Measurements from ENCODE around the gene CKB.
A peak's percentile ranks its signal among the peaks of the same experiment; 100 is the strongest.
"Not testable (repeated sequence)": the region's sequence is repeated elsewhere in the genome, so short reads cannot be mapped to it uniquely, and the experiment has no call there.

Gene CKB

DNA sequence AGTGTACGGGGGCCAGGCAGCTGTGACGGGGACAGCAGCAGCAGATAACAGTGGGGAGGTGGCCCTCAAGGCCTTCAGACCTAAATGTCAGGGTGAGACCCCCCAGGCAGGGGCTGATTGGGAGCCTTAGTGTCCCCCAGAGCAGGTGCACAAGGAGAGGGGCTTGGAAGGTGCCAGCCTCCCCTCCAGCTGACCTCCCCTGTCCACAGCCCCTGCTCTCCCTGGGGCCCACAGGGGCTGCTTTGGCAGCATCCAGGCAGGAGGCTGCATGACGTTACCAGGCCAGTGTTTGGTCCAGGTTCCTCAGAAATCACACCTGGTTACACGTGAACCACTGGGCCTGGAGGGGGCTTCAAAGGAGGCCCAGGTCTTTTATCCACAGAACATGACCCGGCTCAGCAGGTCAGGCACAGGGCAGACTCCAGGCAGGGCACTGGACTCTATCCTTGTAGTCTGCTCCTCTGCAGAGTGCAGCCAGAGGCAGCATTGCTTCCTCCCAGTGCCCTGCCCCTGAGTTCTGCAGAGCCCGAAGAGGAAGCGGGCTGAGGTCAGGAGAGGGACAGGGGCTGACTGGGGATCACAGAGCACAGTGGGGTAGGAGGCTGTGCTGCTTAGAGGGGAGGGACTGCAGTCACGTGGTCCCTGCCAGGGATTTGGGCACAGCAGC lies 3.8 kb upstream of the CKB start:
- peak; percentile 59 to 85 (median 76) for DNase-seq

- not testable (repeated sequence) for DNase-seq
Observed at GRCh38 chr14:103525430-103526246, 3.0 kb upstream of the CKB start.

DNA sequence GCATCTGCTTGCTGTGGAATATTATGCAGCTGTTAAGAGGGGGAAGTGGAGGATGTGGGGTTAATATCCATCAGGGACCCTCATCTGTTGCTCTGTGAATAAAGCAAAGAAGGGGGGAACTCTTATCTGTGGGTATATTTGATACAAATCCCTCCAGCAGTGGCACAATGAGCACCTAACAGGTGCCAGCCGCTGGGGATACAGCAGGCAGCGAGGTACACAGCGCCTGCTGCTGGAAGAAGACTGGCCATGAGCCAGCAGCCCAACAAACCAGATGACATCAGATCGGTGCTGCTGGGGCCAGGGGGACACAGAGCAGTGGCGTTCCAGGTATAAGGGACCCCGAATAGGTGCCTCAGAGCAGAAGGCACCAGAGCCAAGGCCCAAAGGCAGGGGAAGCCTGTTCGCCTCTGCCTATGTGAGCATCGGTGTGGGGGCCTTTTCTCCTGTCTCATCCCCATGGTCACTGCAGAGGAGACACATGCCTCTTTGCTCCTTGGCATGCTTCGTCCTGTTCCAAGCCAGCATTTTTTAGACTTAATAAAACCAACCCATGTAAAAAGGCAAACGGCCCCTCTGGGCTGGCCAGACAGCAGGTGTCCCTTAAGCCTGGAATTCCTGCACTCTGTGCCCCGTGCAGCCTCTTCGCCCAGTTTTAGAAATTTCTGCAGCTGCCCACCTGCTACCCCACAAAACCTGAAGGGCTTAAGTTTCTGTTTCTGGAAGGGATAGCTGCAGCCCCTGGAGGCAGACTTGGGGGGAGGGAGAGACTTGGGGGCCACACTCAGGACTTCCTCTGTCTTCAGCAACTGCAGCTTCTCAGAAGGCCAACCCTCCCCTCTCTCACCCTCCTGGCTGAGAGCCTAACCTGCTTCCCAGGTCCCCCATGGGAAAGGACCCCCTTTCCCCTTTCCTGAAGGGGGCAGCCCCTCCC lies 1.6 kb upstream of the CKB start:
- DNase-seq: no peak

GRCh38 chr14:103523575-103523954 lies 935 bp upstream of the CKB start:
- DNase-seq: no peak

GRCh38 chr14:103521951-103522563 lies 573 bp downstream of the CKB start:
- no peak for DNase-seq

DNA sequence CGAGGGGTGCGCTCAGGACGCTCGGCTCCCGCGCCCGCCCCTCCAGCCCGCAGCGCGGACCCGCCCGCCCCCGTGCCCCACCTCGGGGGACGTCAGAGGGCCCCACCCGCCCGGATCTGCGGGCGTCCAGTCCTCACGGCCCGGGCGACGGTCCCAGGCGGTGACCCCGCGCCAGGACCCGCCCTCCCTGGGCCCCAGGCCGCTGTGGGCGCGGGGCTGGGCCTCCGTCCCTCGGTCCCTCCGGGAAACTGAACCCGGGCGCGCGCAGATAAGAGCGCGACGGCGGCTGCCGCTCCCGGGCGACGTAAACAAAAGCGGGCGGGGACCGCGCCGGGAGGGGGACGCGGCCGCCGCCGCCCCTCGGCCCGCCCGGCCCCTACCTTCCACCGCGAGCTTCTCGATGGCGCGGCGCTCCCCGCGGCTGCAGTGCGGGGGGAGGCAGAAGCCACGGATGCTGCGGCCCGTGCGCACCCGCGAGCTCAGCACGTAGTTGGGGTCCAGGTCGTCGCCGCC lies 1.1 kb downstream of the CKB start:
- DNase-seq: peak in 1 of 4 experiments; percentile 42

DNA sequence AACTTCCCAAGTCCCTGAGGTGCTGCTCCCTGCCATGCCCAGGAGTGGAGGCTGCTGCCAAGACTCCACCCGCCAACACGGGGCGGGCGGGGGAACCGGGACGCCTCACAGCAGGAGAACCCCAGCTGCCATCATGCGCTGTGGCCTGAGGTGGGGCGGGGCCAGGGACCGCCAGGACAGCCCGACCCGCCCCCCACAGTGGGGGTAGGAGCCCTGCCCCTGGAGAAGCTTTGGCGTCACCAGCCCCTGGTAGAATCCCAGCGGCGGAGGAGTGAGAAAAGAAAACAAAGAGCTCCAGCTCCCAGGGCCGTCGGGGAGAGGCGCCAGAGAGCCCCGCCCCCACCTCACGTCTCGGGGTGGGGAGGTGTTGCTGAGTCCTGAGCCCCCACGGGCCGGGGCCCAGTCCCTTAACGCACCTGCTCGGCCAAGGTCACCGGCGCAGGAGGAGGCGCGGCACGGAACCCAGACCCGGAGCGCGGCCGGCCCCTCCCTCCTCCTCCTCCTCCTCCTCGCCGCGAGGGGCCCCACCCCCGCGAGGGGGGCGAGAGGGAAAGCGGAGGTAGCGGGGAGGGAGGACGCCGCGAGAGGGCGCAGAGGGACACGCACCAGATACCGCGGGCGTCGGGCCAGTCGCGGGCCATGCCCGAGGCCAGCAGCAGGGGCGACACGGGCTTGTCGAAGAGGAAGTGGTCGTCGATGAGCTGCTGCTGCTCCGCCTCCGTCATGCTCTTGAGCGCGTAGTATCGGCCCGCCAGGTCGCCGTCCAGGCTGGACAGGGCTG lies 1.8 kb downstream of the CKB start:
- peak; percentile 55 to 85 (median 77) for DNase-seq

DNA sequence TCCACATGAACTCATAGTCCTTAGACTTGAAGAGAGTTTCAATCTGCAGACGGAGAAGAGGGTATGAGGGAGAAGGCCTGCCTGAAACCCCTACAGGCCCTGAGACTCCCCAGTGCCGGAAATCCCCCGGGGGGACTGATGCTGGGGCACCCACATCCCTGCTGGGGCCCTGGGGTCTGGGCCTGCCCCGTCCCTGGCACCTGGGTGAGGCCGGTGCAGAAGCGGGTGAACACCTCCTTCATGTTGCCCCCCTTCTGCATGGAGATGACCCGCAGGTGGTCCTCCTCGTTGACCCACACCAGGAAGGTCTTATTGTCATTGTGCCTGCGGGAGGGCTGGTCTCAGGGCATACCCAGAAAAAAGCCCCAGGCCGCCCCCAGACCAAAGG lies 2.4 kb downstream of the CKB start:
- no peak for DNase-seq

DNA sequence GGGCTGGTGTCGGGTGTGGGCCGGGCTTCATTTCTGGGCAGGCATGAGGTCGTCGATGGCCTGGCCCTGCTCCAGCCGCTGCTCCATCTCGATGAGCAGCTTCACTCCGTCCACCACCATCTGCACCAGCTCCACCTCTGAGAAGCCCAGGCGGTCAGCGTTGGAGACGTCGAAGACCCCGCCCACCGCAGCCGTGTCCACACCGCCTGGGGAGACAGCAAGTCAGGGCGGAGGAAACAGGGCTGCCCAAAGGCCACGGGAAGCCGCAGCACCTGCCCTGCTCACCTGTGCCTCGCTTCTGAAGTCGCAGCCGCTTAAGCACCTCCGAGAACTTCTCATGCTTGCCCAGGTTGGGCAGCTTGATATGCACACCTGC lies 2.8 kb downstream of the CKB start:
- no peak for DNase-seq

DNA sequence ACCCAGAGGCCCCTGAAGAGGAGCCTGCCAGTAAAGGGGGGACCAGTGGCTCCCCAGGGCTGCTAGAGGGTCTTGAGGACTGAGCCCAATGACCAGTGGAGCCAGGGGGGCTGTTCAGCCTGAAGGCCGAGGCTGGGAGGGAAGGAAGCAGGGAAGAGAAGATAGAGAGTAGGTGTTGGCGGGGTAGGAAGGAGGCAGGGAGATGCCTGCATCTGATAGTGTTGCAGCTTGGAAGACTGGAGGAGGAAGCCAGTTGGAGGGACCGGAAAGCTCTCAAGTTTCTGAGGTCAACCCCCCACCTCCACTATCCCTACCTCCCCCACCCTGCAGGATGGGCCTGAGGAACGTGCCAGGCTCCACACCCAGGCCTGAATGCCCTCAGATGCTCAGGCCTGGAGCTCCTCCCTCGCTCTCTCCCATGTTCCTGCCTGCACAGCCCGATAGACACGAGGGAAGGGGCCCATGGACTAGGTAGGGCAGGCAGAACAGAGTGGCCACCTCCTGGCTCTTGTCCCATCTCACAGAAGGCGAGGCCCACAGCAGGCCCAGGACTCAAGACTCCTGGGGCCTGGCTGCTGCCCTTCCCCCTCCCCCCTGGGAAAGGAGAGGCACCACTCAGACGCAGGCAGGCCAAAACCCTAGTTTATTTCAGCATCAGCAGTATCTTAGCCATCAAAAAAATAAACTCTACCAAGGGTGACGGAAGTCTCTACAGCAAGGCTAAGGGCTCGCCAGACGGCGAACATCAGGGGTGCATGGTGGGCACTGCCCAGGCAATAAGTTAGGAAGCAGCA lies 3.4 kb downstream of the CKB start:
- DNase-seq: no peak

DNA sequence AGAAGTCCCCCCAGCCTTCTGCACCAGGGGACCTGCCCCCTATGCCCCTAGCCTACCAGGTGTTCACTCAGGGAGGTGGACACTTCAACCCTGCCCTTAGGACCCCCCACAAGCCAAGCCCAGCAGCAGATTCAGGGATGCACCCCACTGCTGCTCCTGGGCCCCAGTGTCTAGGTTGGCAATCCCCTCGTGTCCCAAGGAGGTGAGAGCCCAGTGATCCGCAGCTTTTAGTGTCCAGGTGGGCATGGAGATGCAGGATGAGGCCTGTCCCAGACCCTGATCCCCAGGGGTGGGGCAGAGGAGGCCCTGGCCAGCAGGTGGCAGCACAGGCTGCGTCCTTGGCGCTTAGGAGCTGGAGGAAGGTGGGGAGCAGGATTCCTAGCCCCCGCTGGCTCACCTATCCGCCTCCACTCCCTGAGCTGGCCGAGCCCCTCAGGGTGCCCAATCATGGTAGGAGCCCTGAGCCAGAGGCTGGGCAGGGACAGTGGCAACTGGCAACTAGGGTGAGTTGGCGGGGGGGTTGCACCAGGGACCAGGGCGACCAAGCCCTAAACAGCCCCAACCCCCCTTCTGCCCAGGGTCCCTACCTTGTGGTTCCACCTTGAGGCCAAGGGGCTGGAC lies 4.1 kb downstream of the CKB start:
- DNase-seq: peak; percentile 44 to 81 (median 56)

DNA sequence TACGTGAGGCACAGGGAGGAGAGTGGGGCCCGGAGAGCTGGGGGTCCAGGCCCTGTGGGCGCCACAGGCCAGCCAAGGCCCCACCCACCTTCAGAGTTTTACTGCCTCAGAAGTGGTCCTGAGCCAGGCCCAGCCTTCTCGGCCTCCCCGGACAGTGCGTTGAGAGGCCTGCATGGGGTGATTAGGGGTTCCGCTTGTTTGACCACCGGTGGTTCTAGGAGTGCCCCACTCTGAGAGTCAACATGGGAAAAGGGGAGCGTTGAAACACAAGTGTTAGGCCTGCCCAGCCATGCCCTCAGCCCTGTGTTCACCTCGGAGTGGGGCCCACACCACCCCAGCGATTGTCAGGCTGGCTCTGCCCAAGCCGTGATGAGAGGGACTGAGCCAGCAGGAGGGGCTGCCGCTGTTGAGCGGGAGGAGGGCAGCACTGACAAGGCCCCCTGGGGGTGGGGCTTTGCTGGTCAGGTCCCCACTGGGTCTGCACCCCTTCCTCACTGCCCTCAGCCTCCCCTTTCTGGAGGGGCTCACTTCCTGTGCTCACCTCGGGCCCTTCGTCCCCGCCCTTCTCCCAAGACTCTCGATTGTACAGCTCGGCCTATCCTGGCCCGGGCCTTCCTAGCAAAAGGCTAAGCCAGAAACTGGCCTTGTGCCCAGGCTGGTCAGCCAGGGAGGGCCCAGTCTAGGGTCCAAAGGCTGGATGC lies 4.8 kb downstream of the CKB start:
- DNase-seq: no peak

DNA sequence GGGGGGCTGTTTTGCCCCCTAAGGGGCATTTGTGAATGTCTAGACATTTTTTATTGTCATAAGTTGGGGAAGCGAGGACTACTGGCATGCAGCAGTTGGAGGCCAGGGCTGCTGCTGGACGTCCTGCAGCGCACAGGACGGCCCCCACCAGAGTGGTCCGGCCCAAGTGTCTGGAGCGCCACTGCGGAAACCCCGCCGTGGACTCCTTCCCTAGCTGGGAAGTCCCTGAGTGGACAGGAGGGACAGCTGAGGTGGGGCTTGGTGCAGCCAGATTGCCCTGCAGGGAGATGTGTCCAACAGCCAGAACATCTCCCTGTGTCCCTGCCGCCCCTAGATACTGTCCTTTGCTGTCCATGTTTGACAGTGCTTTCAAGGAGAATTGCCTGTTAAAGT lies 5.5 kb downstream of the CKB start:
- DNase-seq: no peak

DNA sequence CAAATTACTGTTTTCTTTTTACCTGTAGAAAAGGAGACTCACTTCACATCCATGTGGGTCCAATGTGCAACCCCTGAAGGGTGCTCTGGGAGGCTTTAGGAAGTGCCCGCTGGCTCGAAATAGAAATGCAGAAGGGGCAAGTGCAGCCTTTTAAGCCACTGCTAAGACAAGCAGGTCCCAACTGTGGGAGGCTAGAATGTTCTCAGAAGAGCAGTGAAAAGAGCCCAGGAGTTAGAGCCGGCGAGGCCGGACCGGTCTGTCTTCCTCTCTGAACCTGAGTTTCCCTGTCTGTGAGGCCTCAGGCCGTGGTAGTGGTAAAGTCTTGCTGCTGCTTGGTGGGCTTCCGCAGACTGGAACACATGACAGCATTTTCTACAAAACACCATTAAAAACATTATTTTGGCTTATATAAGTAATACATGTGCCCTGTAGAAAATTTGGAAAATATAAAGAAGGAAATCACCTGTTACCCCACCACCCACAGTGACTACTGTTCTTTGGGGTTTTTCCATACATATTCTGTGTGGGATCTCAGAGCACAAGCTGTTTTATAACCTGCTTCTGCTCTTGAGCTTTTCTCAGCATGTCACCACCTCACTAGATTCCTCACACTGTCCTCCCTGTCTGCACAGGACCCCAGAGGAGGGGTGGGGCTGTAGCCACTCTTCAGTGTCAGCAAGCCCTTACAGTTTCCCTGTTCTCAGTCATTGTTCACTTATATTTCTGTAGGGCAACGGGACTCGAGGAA lies 6.0 kb downstream of the CKB start:
- no peak for DNase-seq

DNA sequence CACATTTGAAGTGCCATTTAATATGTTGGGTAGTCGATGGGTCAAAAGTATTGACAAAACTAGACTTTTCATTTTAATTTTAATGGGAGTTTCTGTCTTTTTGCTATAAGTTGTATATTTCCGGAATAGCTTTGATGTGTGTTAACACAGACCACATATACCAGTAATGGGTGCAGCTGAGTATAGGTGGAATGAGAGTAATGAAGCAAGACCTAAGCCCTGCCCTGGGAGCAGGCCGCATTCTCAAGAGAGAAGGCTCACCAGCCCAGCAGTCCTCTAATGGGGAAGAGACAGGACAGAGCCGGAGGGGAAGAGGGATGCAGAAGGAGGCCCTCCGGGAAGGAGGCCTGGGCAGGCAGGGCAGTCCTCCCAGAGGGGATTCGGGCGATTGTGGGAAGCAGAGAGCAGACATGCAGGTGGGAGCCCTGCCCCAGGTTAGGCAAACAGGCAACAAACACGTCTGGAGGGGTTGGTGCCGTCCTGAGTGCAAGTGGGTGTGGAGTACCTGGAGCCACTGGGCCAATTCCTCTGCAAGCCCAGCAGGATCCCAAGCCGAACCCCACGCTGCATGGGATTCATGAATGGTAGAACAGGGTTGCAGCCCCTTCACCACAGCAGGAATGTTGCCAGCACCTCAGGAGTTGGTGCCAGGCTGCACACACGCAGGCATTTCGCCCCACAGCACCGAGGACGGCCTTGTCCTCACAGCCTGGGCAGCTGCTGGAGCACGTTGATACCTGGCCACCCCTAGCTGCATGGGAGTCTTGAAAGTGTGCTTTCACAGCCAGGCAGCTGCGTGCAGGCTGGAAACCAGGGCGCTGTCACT lies 7.8 kb downstream of the CKB start:
- no peak for DNase-seq

DNA sequence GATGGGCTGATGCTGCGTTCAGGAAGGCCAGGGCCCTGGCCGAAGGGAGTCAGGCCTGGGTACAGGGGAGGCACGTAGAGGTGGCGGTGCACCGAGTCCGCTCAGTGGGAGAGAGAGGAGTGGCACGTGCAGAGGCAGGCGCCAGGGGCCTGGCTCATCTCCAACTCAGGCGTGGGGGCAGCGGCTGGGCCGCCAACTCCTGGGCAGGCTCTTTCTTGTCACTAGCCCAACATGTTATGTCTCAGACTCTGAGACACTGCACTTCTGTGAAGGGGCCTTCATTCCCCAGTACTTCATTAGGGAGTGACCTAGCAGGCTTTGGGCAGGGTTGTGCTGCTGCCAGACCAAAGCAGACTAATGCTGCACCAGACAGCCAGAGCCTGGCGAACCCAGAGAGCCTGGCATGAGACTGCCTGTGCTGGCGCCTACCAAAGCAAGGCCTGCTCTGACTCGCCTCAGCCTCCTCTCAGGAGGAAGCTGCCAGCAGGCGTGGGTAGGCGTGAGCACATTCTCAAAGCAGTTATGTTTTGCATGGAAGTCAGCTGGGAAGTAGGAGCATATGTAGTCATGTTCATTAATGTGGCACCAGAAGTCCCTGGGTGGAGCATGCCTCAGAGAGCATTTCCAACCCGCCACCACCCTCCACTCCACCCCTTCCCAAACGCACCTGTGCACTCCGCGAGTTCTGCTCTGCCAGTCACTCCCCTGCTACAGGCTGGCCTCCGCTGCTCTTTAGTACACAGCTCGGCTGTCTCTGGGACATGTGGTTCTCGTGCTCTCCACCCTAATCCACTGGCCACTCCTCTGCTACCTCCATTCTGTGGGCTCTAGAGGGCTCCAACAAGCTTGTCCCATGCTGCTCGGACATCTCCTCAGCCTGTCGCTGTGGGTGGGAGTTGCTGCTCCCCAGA lies 9.7 kb downstream of the CKB start:
- DNase-seq: peak; percentile 67 to 84 (median 78)

GRCh38 chr14:103512180-103512579 lies 10.4 kb downstream of the CKB start:
- DNase-seq: not testable (repeated sequence)

Measured in suppressor macrophage (primary cell).